Spleen (tissue), 11 donors: ENCODE results near the gene SPDYE17. TPM values are rescaled to one million over a fixed set of nuclear protein-coding genes. Genes with fewer than 3 reads are reported as not detected.
"Not testable (repeated sequence)": the region's sequence is repeated elsewhere in the genome, so short reads cannot be mapped to it uniquely, and the experiment has no call there.

Experiments
- DNase-seq: peaks from one replicate; pipeline ENCODE4 v3.0.0-alpha.2; 2020
- H3K27ac ChIP-seq, 8 donors: fragments of 200-600 bp; sonication (generic) in 7 of 8; 1 replicate in 4 of 8; 2 replicates in 4 of 8; pipeline versions ENCODE4 v1.5.0 to v1.8.0; 2016 to 2021; ENCODE audit warnings: inconsistent platforms in 4 of 8, mild to moderate bottlenecking in 4 of 8, moderate library complexity in 1 of 8
- H3K27me3 ChIP-seq, 7 donors: fragments of 200-600 bp; sonication (generic) in 6 of 7; replicated peaks in 1 of 7; 1 replicate in 4 of 7; 2 replicates in 3 of 7; pipeline versions ENCODE4 v1.5.0 to v1.8.0; 2016 to 2021; ENCODE audit warnings: inconsistent platforms in 3 of 7, mild to moderate bottlenecking in 1 of 7
- H3K36me3 ChIP-seq, 6 donors: fragments of 200-600 bp; sonication (generic) in 5 of 6; 1 replicate in 4 of 6; 2 replicates in 2 of 6; pipeline versions ENCODE4 v1.5.0 to v1.8.0; 2016 to 2021; ENCODE audit warnings: inconsistent platforms in 2 of 6
- H3K4me1 ChIP-seq, 6 donors: fragments of 200-600 bp; sonication (generic) in 5 of 6; 1 replicate in 3 of 6; 2 replicates in 3 of 6; pipeline versions ENCODE4 v1.5.0 to v1.8.0; 2016 to 2021; ENCODE audit warnings: inconsistent platforms in 3 of 6
- H3K4me3 ChIP-seq, 8 donors: fragments of 200-600 bp; sonication (generic) in 7 of 8; 1 replicate in 4 of 8; 2 replicates in 4 of 8; pipeline versions ENCODE4 v1.5.0 to v1.8.0; 2016 to 2021; ENCODE audit warnings: inconsistent platforms in 4 of 8, mild to moderate bottlenecking in 4 of 8, moderate library complexity in 2 of 8
- H3K9me3 ChIP-seq, 8 donors: fragments of 200-600 bp; sonication (generic) in 7 of 8; 1 replicate in 4 of 8; 2 replicates in 4 of 8; pipeline versions ENCODE4 v1.5.0 to v1.8.0; 2016 to 2021; ENCODE audit warnings: inconsistent platforms in 4 of 8
- POLR2AphosphoS5 ChIP-seq, 3 donors: sonication (generic); formaldehyde crosslinking; IDR thresholded peaks; one replicate each; pipeline ENCODE4 v1.5.1; 2017; ENCODE audit warnings: antibody characterized with exemption in 3 of 3
- WGBS, 5 donors: extraction: QIAGEN DNeasy Blood & Tissue Kit in 3 of 5; methylation state at CpG; one replicate each; pipeline versions ENCODE4 v1.1.5 to v1.1.7; 2013 to 2018; 5-methylcytosine and 5-hydroxymethylcytosine counted together
- intact Hi-C: fragments of 100-400 bp; cut with DNase I; formaldehyde crosslinking; loops from one replicate; pipeline ENCODE4 v1.15.0; 2023; ENCODE audit warnings: low total_unique reads
- polyA plus RNA-seq, 3 donors: library from polyadenylated mRNA; stranded (reverse); fragments of 200-250 nt; gene quantifications; one replicate each; pipeline ENCODE4 v1.2.1, GENCODE V29; 2013
- total RNA-seq, 7 donors: library from RNA; depleted of rRNA in 3 of 7; stranded (reverse); fragments of >200 nt in 3 of 7; fragmentation: NEBNext Ultra II Directional in 4 of 7; extraction: Animal tissue kit (Norgen Biotek cat#: 25700) in 4 of 7; gene quantifications; one replicate each; pipeline versions ENCODE4 v1.1.0 to v1.2.1, GENCODE V29; 2016 to 2021
- donor health status: healthy with polysubstance abuse.
- donor health status: DM: no; HTN: no; CAD: no; lungs with moderate emphysema.
- donor health status: DM: no; HTN: no; CAD: no.
- donor health status: Bipolar disorder and iron deficiency.
- donor health status: healthy.
- donor health status: DM: no; HTN: no; CAD: no.
- donor health status: DM: yes; HTN: yes; CAD: no.

SPDYE17 gene
- total and polyA plus RNA-seq, 10 donors: not detected

DNA sequence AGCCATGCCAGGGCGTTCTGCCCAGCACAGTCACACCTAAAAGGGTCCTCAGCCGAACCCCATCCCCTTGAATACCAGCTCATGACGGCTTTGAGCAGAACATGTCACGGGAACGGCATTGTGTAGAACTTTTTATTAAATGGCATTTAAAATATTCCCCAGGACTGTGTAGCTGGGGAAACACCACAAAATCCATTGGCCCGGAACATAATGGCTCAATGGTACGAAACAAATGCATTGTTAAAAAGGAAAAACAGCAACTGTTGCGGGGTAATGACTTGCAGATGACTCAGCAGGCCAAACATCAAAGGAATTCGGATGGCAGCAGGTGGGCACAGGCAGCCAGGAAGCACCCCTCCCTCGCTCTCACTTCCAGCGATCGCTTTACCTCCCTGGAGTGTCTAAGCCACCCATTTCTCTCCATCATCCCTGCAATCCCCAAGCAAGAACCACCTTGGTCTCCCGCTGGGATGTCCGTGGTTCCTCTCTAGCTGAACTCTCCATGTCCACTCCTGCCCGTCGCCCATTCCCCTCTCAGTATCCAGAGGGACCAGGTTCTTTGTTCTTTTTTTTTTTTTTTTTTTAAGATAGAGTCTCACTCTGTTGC is 22.0 kb downstream of the SPDYE17 start:
- H3K27ac ChIP-seq, H3K27me3 ChIP-seq, H3K9me3 ChIP-seq, intact Hi-C loops, H3K4me3 ChIP-seq, H3K36me3 ChIP-seq, DNase-seq, H3K4me1 ChIP-seq: not testable (repeated sequence)
- WGBS, 5 donors: 78 to 94% (median 92%) methylated on average over 8 to 15 of the region's 16 CpGs

DNA sequence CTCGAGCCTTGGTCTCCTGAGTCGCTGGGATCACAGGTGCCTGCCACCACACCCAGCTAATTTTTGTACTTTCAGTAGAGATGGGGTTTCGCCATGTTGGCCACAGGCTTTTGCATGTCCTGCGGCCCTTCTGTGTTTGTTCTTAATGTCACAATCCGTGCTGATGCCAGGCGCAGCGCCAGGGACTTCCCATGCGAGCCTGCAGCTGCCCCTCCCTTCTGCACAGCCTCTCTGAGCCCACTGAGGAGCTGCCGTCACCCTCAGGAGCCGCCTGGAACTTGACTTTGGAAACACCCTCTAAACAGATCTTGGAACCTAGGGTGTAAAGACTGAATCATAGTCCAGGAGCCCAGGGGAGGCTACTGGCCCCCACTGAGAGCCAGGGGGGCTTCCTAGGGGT is 24.2 kb downstream of the SPDYE17 start:
- H3K4me1 ChIP-seq, H3K27me3 ChIP-seq, H3K36me3 ChIP-seq, H3K9me3 ChIP-seq, intact Hi-C loops, H3K4me3 ChIP-seq: not testable (repeated sequence)
- 44 to 80% (median 72%) methylated on average over 9 to 10 of the region's 10 CpGs for WGBS, 5 donors
- DNase-seq: peak; percentile 74
- TF ChIP-seq POLR2AphosphoS5 (IDR thresholded peaks at IDR 0.05): peak in 2 of 3 donors; percentile 51 to 56
- H3K27ac ChIP-seq: peak overlapping the region in 3 of 8 donors; percentile 15 to 28 (median 26)

DNA sequence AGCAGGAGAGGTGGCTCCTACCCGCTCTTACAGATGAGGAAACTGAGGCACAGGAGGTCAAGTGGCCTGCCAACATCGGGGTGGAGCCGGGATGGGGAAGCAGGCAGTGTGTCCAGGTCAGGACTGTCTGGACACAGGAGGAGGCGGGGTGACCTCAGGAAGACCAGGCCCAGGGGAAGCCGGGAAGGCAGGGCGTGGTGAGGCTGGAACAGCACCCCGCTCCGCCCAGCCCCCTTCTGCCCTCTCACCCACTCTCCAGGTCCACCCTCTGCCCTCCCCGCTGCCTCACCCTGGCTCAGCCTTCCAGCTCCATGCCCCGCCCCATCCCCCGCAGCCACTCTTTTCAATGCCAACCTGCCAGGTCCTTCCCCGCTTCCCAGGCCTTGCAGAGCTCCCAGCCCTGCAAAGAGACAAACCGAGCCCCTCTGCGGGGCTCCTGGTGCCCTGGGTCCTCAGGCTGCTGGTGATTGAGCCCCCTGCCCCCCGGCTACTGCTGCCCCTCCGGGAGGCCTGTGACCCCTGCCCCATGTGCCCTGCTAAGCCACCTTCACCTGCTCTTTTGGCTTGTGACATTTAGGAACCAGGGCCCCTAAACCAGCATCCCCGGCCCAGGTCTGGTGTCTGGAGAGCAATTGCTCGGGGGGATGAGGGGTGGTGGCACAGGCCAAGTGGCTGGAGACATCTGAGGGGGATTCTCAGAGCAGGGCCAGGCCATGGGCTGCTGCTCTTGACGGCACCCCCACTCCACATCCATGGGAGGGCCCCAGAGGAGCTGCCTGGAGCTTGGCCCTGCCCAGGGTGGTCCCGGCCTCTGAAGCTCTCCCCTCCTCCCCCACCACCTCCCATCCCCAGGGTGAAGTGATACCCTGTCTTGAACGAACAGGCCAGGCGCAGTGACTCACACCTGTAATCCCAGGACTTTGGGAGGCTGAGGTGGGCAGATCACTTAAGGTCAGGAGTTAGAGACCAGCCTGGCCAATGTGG is 25.7 kb downstream of the SPDYE17 start:
- not testable (repeated sequence) for H3K9me3 ChIP-seq

DNA sequence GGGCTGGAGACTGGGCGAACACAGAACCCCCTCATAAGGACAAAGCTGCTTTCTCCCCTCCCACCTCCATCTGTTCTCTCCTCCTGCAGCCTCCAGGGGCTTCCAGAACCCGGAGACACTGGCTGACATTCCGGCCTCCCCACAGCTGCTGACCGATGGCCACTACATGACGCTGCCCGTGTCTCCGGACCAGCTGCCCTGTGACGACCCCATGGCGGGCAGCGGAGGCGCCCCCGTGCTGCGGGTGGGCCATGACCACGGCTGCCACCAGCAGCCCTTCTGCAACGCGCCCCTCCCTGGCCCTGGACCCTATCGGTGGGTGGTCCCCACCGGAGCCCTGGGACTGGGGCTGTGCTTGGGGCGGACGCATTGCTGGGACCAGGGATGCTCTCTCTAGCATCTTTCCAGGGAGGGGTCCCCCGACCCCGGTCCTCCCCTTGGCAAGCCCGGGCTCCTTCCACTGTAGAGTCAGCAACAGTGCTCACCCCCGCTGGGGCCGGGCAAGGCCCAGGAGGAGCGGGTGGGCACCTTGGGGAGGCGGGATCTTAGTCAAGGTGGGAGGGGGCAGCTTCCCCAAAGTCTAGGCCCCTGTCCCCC is 26.6 kb downstream of the SPDYE17 start:
- intact Hi-C loops, H3K4me1 ChIP-seq, H3K4me3 ChIP-seq, H3K27ac ChIP-seq, H3K27me3 ChIP-seq, DNase-seq, H3K9me3 ChIP-seq: not testable (repeated sequence)
- 89 to 100% (median 96%) methylated on average over 4 to 24 of the region's 27 CpGs for WGBS, 5 donors
- H3K36me3 ChIP-seq: peaks cover 0 to 31% (median 3%) of the 10 kb centered on the region in 6 donors

More for the DNA sequence above, 25.7 kb downstream of the SPDYE17 start:
- H3K27ac ChIP-seq, H3K4me3 ChIP-seq, H3K27me3 ChIP-seq, intact Hi-C loops, H3K4me1 ChIP-seq, DNase-seq: not testable (repeated sequence)
- 87 to 94% (median 91%) methylated on average over 6 to 13 of the region's 22 CpGs for WGBS, 5 donors
- H3K36me3 ChIP-seq: peaks cover 0 to 23% (median 3%) of the 10 kb centered on the region in 6 donors

DNA sequence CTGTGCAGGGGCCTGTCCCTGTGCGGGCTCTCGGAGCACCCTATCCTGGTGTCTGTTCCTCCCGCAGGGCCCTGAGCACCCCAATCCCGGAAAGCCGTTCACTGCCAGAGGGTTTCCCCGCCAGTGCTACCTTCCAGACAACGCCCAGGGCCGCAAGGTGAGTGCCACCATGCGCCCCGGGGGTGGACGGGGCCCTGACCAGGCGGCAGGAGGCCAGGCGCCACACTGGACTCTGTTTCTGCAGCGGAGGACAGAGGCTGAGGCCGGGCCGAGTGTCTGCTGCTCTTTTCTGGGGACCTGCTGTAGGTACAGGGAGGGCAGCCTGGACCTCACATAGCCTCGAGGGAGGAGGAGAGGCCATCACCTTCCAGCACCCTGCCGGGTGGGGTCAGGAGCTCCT is 28.0 kb downstream of the SPDYE17 start:
- H3K9me3 ChIP-seq, intact Hi-C loops, DNase-seq, H3K4me1 ChIP-seq, H3K27me3 ChIP-seq, H3K4me3 ChIP-seq, H3K27ac ChIP-seq: not testable (repeated sequence)
- H3K36me3 ChIP-seq: peaks cover 0 to 38% (median 3%) of the 10 kb centered on the region in 6 donors
- WGBS, 5 donors: 94 to 100% (median 96%) methylated on average over 2 to 13 of the region's 18 CpGs; no CpG with 5 or more reads in 1 of the 5 donors

DNA sequence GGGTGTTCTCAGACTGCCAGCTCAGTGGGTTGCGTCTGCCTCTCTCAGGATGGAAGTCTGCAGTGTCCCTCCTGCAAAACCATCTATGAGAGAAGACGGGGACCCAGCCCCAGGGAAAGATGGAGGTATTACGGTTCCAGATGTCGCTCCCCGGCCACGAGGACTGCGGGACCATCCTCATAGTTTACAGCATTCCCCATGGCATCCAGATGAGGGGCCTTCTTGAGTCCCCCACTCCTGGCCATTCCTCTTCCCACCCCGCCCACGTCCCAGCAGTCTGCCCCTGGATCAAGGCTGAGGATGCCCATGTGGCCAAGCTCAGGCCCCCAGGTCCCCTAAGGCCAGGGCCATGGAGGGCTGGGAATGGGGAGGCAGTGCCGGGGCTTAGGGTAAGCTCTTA is 28.9 kb downstream of the SPDYE17 start:
- intact Hi-C loops: not testable (repeated sequence)

DNA sequence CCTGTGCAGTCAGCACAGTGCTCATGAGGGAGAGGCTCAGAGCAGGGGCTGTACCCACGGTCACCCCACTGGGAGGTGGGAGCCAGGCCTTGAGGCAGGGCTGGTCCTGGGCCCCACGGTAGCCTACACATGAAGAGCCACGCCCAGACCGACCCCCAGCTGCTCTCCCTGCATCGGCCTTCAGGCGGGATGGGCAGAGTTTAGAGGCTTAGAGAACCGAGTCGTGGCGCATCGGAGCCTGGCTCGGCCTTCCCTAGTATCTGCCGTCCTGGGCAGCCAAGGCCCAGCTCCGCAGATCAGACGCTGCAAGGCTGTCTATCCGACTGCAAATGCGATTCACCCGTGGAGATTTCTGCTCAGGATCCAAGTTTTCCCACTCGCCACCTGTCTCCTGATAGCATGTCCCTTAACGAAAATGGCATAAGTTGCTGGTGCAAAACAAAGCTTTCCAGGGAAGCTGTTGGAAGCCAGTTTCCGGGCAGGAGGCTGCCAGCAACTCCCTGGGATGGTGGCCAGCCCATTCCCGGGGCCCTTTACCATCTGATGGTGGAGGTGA is 29.4 kb downstream of the SPDYE17 start:
- H3K27me3 ChIP-seq, H3K4me1 ChIP-seq, intact Hi-C loops, H3K4me3 ChIP-seq, H3K9me3 ChIP-seq, H3K27ac ChIP-seq: not testable (repeated sequence)
- WGBS, 5 donors: 93 to 97% (median 95%) methylated on average over 16 to 21 of the region's 21 CpGs
- peak; percentile 64 for DNase-seq
- peaks cover 0 to 38% (median 3%) of the 10 kb centered on the region in 6 donors for H3K36me3 ChIP-seq

More for the DNA sequence above, 28.9 kb downstream of the SPDYE17 start:
- H3K27me3 ChIP-seq, DNase-seq, H3K4me1 ChIP-seq, H3K4me3 ChIP-seq, H3K9me3 ChIP-seq, H3K27ac ChIP-seq: not testable (repeated sequence)
- 87 to 99% (median 95%) methylated on average over 6 to 10 of the region's 10 CpGs for WGBS, 5 donors
- peaks cover 0 to 38% (median 3%) of the 10 kb centered on the region in 6 donors for H3K36me3 ChIP-seq

DNA sequence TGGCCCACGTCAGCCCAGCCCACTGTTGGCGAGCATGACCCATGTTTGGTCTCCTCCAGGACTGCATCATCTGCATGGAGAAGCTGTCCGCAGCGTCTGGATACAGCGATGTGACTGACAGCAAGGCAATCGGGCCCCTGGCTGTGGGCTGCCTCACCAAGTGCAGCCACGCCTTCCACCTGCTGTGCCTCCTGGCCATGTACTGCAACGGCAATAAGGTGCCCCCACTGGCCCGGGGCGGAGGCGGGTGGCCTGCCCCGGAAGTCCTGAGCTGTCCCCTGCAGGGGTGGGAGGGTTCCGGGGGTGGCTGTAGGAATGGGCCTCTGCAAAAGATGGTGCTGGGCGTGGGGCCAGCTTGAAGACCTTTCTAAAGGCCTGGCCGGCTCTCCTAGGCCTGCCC is 30.1 kb downstream of the SPDYE17 start:
- H3K9me3 ChIP-seq, H3K27me3 ChIP-seq, H3K27ac ChIP-seq, H3K4me1 ChIP-seq, H3K4me3 ChIP-seq, intact Hi-C loops: not testable (repeated sequence)
- peak; percentile 66 for DNase-seq
- 74 to 90% (median 79%) methylated on average over 6 to 15 of the region's 15 CpGs for WGBS, 5 donors
- peaks cover 0 to 38% (median 3%) of the 10 kb centered on the region in 6 donors for H3K36me3 ChIP-seq

DNA sequence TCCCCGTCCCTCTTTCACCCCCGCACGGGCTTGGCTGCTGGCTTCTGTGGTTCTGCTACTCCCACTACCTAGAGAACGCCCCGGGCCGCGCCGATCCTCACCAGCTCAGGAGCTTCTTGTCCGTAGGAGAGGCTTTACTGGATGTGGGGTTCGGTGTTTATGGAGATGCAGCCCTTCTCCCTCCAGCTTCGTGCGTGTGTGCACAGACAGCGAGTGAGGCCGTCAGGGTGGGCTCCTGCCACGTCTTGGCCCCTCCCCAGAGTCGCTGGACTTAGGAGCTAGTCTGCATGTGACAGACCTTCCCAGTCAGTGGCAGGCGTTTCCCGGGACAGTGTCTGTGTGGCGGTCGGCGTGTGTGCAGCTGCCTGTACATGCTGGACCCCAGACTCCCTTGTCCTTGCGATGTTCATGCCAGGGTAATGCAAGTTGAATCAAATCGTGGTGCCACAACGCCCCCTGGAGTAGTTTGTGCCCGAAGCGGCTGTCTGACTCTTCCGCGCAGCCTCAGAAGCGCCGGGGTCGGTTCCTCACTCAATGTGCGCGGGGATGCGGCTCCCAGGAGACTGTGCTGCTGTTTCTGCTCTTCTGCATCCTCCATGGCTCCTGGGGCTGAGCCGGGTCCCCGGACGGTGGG is 32.6 kb downstream of the SPDYE17 start:
- H3K4me1 ChIP-seq, intact Hi-C loops, H3K27ac ChIP-seq, H3K4me3 ChIP-seq, H3K9me3 ChIP-seq, DNase-seq, H3K27me3 ChIP-seq: not testable (repeated sequence)
- H3K36me3 ChIP-seq: peaks cover 0 to 35% (median 3%) of the 10 kb centered on the region in 6 donors
- 85 to 91% (median 88%) methylated on average over 7 to 18 of the region's 37 CpGs; no CpG with 5 or more reads in 1 of the 5 donors for WGBS, 5 donors
